MG63 (cell line): ENCODE results near the gene FADS1. TPM values are rescaled to one million over a fixed set of nuclear protein-coding genes. Genes with fewer than 3 reads are reported as not detected.

Experiments
- total RNA-seq: library from RNA; depleted of rRNA; stranded (reverse); fragments of >200 nt; shearing (Covaris generic); gene quantifications from 2 replicates; pipeline ENCODE4 v1.2.3, GENCODE V29; 2014; ENCODE audit warnings: low replicate concordance; rRNA removed

FADS1 gene
- total RNA-seq, 1 experiment from 2014 or later = 28.3 TPM

Other genes starting within 250 kb of the FADS1 start
- gene SYT7, start 235.9 kb downstream of the FADS1 start, total RNA-seq = 3.7 and 9.9 TPM in 2 replicates
- gene DAGLA, start 136.6 kb downstream of the FADS1 start, total RNA-seq = 1.3 and 1.4 TPM in 2 replicates
- 0.23 and 1.9 TPM in 2 replicates for gene MYRF, start 64.4 kb downstream of the FADS1 start, total RNA-seq
- gene TMEM258, start 24.4 kb downstream of the FADS1 start, total RNA-seq = 61.8 and 88.7 TPM in 2 replicates
- 80.9 and 85.7 TPM in 2 replicates for gene FEN1, start 24.1 kb downstream of the FADS1 start, total RNA-seq
- 8.1 and 22.6 TPM in 2 replicates for gene FADS2, start 11.3 kb upstream of the FADS1 start, total RNA-seq
- gene FADS3, start 74.5 kb upstream of the FADS1 start, total RNA-seq = 32.7 and 59.7 TPM in 2 replicates
- 2.8 and 3.0 TPM in 2 replicates for gene RAB3IL1, start 100.6 kb upstream of the FADS1 start, total RNA-seq
- gene BEST1, start 133.3 kb upstream of the FADS1 start, total RNA-seq = not detected in 2 replicates
- 301 and 415 TPM in 2 replicates for gene FTH1, start 150.6 kb upstream of the FADS1 start, total RNA-seq